Right lobe of liver (tissue), 6 donors: Measurements from ENCODE around the gene TK1. TPM values are rescaled to one million over a fixed set of nuclear protein-coding genes. Genes with fewer than 3 reads are reported as not detected.

Source experiments
- ATAC-seq, 4 donors: fragments of 200-7000 bp; cut with Tn5 transposase; one replicate each; pipeline ENCODE4 v1.9.1; 2020; ENCODE audit warnings: mild to moderate bottlenecking in 4 of 4, moderate library complexity in 4 of 4
- DNase-seq, 3 donors: peaks; one replicate each; pipeline ENCODE4 v3.0.0-alpha.2; 2020
- H3K27ac ChIP-seq, 3 donors: fragments of 200-600 bp; one replicate each; pipeline ENCODE4 v1.8.0; 2022
- H3K27me3 ChIP-seq, 2 donors: fragments of 200-600 bp; one replicate each; pipeline ENCODE4 v1.8.0; 2022
- H3K36me3 ChIP-seq, 4 donors: fragments of 200-600 bp; sonication (generic) in 1 of 4; one replicate each; pipeline versions ENCODE4 v1.5.1 to v1.8.0; 2017 to 2022; ENCODE audit warnings: control low read depth in 1 of 4
- H3K4me1 ChIP-seq, 4 donors: fragments of 200-600 bp; sonication (generic) in 1 of 4; one replicate each; pipeline versions ENCODE4 v1.5.1 to v1.8.0; 2017 to 2022; ENCODE audit warnings: control low read depth in 1 of 4
- H3K4me3 ChIP-seq, 3 donors: fragments of 200-600 bp; one replicate each; pipeline ENCODE4 v1.8.0; 2022
- H3K9me3 ChIP-seq, 4 donors: fragments of 200-600 bp; sonication (generic) in 1 of 4; one replicate each; pipeline versions ENCODE4 v1.5.1 to v1.8.0; 2017 to 2022; ENCODE audit warnings: control low read depth in 1 of 4
- CTCF ChIP-seq, 4 donors: fragments of 200-600 bp in 3 of 4; fragments of 450-650 bp in 1 of 4; IDR thresholded peaks; one replicate each; pipeline versions ENCODE4 v1.5.1 to v1.8.0; 2016 to 2022; ENCODE audit warnings: antibody characterized with exemption in 4 of 4, mild to moderate bottlenecking in 2 of 4
- POLR2A ChIP-seq: fragments of 450-650 bp; IDR thresholded peaks from one replicate; pipeline ENCODE4 v1.6.1; 2017; ENCODE audit warnings: antibody characterized with exemption, mild to moderate bottlenecking
- WGBS: methylation state at CpG from one replicate; pipeline ENCODE4 v1.1.6; 2018; ENCODE audit warnings: low coverage, low lambda C conversion rate; ENCODE audit not compliant: insufficient coverage; ENCODE audit errors: missing lambda C conversion rate; 5-methylcytosine and 5-hydroxymethylcytosine counted together
- intact Hi-C, 2 donors: fragments of 100-400 bp; cut with DNase I; formaldehyde crosslinking; loops; one replicate each; pipeline versions ENCODE4 v1.11.2 to v1.14.1; 2022
- total RNA-seq, 6 experiments: library from RNA; depleted of rRNA in 2 of 6; stranded (reverse); fragments of >200 nt in 2 of 6; fragmentation: NEBNext Ultra II Directional in 3 of 6; extraction: Animal tissue kit (Norgen Biotek cat#: 25700) in 3 of 6; gene quantifications; one replicate each; pipeline versions ENCODE4 v1.1.0 to v1.2.4, GENCODE V29; 2016 to 2023
- donor health status: DM: no; HTN: yes; CAD: no.
- donor health status: DM: no; HTN: no; CAD: no.
- donor health status: DM: no; HTN: no; CAD: no.
- donor health status: DM: no; HTN: yes; CAD: no.
- donor health status: DM: no; HTN: yes; CAD: no.

Gene TK1
- total RNA-seq, 6 experiments from 2014 or later, result 2.1 to 8.3 (median 4.7) TPM

GRCh38 chr17:78166416-78166815 is 20.4 kb downstream of the TK1 start:
- Histone ChIP-seq H3K4me1 (peaks cover 0 to 7% (median 0%) of the 10 kb centered on the region in 4 donors), H3K4me3 (no peak overlapping the region), H3K27me3 (no peaks in the 10 kb centered on the region), H3K36me3 (peaks cover 0 to 1% (median 0%) of the 10 kb centered on the region in 4 donors), H3K27ac (no peak overlapping the region), H3K9me3 (no peaks in the 10 kb centered on the region)
- no peak for DNase-seq
- no peak for TF ChIP-seq CTCF (IDR thresholded peaks at IDR 0.05)
- TF ChIP-seq POLR2A, result no peak
- intact Hi-C loops, result loop anchor here in 1 of 2 donors (5.0 kb wide), 1 partner anchor 54 kb away; no protein-coding TSS in a partner anchor
- 62% methylated on average over 3 of the region's 6 CpGs for WGBS
- ATAC-seq, result no peak

GRCh38 chr17:78164748-78165607 is 21.9 kb downstream of the TK1 start:
- H3K27ac ChIP-seq, result no peak overlapping the region
- no peak for ATAC-seq
- H3K36me3 ChIP-seq, result no peaks in the 10 kb centered on the region
- H3K4me3 ChIP-seq, result no peak overlapping the region
- no peaks in the 10 kb centered on the region for H3K9me3 ChIP-seq
- 76% methylated on average over 6 of the region's 16 CpGs for WGBS
- TF ChIP-seq POLR2A (no peak), CTCF (IDR thresholded peaks at IDR 0.05) (no peak)
- intact Hi-C loops, result loop anchor here in 1 of 2 donors (5.0 kb wide), 1 partner anchor 53 kb away; no protein-coding TSS in a partner anchor
- H3K4me1 ChIP-seq, result peaks cover 0 to 7% (median 0%) of the 10 kb centered on the region in 4 donors
- no peak for DNase-seq
- H3K27me3 ChIP-seq, result no peaks in the 10 kb centered on the region

GRCh38 chr17:78163881-78164747 is 22.7 kb downstream of the TK1 start:
- intact Hi-C loops, result no loop called here
- no peak for TF ChIP-seq CTCF (IDR thresholded peaks at IDR 0.05)
- TF ChIP-seq POLR2A, result no peak
- DNase-seq (peak in 2 of 3 donors; percentile 58 to 62), ATAC-seq (no peak)
- H3K9me3 ChIP-seq, result no peaks in the 10 kb centered on the region
- H3K27ac ChIP-seq, result no peak overlapping the region
- no peaks in the 10 kb centered on the region for H3K4me1 ChIP-seq
- no peaks in the 10 kb centered on the region for H3K27me3 ChIP-seq
- no peaks in the 10 kb centered on the region for H3K36me3 ChIP-seq
- 79% methylated on average over 3 of the region's 22 CpGs for WGBS
- no peak overlapping the region for H3K4me3 ChIP-seq

- 25% methylated on average over 6 of the region's 10 CpGs for WGBS
- H3K36me3 ChIP-seq, result no peaks in the 10 kb centered on the region
- no peaks in the 10 kb centered on the region for H3K9me3 ChIP-seq
- TF ChIP-seq POLR2A (no peak), CTCF (IDR thresholded peaks at IDR 0.05) (no peak)
- intact Hi-C loops, result no loop called here
- ATAC-seq (no peak), DNase-seq (no peak)
- no peaks in the 10 kb centered on the region for H3K4me1 ChIP-seq
- H3K27ac ChIP-seq, result no peak overlapping the region
- H3K27me3 ChIP-seq, result no peaks in the 10 kb centered on the region
- H3K4me3 ChIP-seq, result no peak overlapping the region
Measured at GRCh38 chr17:78159575-78160158, 27.2 kb downstream of the TK1 start.
